KMS-11 (cell line): ENCODE data around the gene LDB2.

Source experiments
- H2AFZ ChIP-seq: fragments of 200-600 bp; sonication (generic); 2 replicates; pipeline ENCODE4 v1.6.1; 2016; ENCODE audit warnings: antibody characterized with exemption, mixed run types, low read depth
- H3K27ac ChIP-seq: fragments of 200-600 bp; sonication (generic); 2 replicates; pipeline ENCODE4 v1.6.1; 2016; ENCODE audit warnings: mild to moderate bottlenecking, mixed run types
- H3K27me3 ChIP-seq: fragments of 200-600 bp; sonication (generic); 2 replicates; pipeline ENCODE4 v1.6.1; 2017; ENCODE audit warnings: mild to moderate bottlenecking, low read depth, mixed run types, moderate library complexity; ENCODE audit not compliant: insufficient read depth
- H3K36me3 ChIP-seq: fragments of 200-600 bp; sonication (generic); 2 replicates; pipeline ENCODE4 v1.6.1; 2017; ENCODE audit warnings: mild to moderate bottlenecking, mixed run types; ENCODE audit not compliant: insufficient read depth
- H3K4me1 ChIP-seq: fragments of 200-600 bp; sonication (generic); 2 replicates; pipeline ENCODE4 v1.6.1; 2016; ENCODE audit warnings: mild to moderate bottlenecking, low read depth, mixed run types; ENCODE audit not compliant: poor library complexity, severe bottlenecking
- H3K4me2 ChIP-seq: fragments of 200-600 bp; sonication (generic); 2 replicates; pipeline ENCODE4 v1.7.0; 2016; ENCODE audit warnings: mild to moderate bottlenecking, mixed run types
- H3K4me3 ChIP-seq: fragments of 200-600 bp; sonication (generic); IDR thresholded peaks from 2 replicates; pipeline ENCODE4 v1.6.1; 2017; ENCODE audit warnings: low read depth, low read length, mixed read lengths; ENCODE audit not compliant: insufficient read depth
- H3K79me2 ChIP-seq: fragments of 200-600 bp; sonication (generic); 2 replicates; pipeline ENCODE4 v1.6.1; 2016; ENCODE audit warnings: low read depth, mixed run types; ENCODE audit not compliant: insufficient read depth
- H3K9ac ChIP-seq: fragments of 200-600 bp; sonication (generic); 2 replicates; pipeline ENCODE4 v1.6.1; 2016; ENCODE audit warnings: mild to moderate bottlenecking, mixed run types
- H4K20me1 ChIP-seq: fragments of 200-600 bp; sonication (generic); 2 replicates; pipeline ENCODE4 v1.6.1; 2016; ENCODE audit warnings: mild to moderate bottlenecking, mixed run types; ENCODE audit not compliant: insufficient read depth
- TF ChIP-seq, protein P1 (sequence below): fragments of 200-600 bp; sonication (generic); conservative IDR thresholded peaks from 2 replicates; pipeline ENCODE4 v1.6.1; 2017; ENCODE audit warnings: low read depth, mild to moderate bottlenecking, antibody characterized with exemption, low read length, moderate library complexity, mixed read lengths

LDB2 gene

GRCh38 chr4:16626945-16627344, 271.5 kb downstream of the LDB2 start:
- no peak overlapping the region for H3K27ac ChIP-seq
- H3K4me2 ChIP-seq = no peak overlapping the region

GRCh38 chr4:16622826-16623225, 275.6 kb downstream of the LDB2 start:
- TF ChIP-seq, protein P1, sequence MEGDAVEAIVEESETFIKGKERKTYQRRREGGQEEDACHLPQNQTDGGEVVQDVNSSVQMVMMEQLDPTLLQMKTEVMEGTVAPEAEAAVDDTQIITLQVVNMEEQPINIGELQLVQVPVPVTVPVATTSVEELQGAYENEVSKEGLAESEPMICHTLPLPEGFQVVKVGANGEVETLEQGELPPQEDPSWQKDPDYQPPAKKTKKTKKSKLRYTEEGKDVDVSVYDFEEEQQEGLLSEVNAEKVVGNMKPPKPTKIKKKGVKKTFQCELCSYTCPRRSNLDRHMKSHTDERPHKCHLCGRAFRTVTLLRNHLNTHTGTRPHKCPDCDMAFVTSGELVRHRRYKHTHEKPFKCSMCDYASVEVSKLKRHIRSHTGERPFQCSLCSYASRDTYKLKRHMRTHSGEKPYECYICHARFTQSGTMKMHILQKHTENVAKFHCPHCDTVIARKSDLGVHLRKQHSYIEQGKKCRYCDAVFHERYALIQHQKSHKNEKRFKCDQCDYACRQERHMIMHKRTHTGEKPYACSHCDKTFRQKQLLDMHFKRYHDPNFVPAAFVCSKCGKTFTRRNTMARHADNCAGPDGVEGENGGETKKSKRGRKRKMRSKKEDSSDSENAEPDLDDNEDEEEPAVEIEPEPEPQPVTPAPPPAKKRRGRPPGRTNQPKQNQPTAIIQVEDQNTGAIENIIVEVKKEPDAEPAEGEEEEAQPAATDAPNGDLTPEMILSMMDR = no peak
- H3K79me2 ChIP-seq = no peaks in the 10 kb centered on the region

More at GRCh38 chr4:16626945-16627344, 271.5 kb downstream of the LDB2 start:
- Histone ChIP-seq H3K27me3 (no peaks in the 10 kb centered on the region), H3K79me2 (no peaks in the 10 kb centered on the region), H4K20me1 (no peaks in the 10 kb centered on the region), H2AFZ (no peak overlapping the region), H3K9ac (no peak overlapping the region), H3K4me3 (no peak overlapping the region), H3K36me3 (no peaks in the 10 kb centered on the region), H3K4me1 (no peaks in the 10 kb centered on the region)
- TF ChIP-seq, protein P1 = no peak

GRCh38 chr4:16617435-16617834, 281.0 kb downstream of the LDB2 start:
- no peaks in the 10 kb centered on the region for H3K27me3 ChIP-seq
- no peaks in the 10 kb centered on the region for H3K36me3 ChIP-seq
- H3K79me2 ChIP-seq = no peaks in the 10 kb centered on the region
- no peaks in the 10 kb centered on the region for H4K20me1 ChIP-seq
- no peak overlapping the region for H3K4me2 ChIP-seq
- no peak overlapping the region for H3K27ac ChIP-seq
- H3K4me3 ChIP-seq = no peak overlapping the region
- H3K9ac ChIP-seq = no peak overlapping the region
- TF ChIP-seq, protein P1 = no peak
- no peaks in the 10 kb centered on the region for H3K4me1 ChIP-seq
- H2AFZ ChIP-seq = no peak overlapping the region

More at GRCh38 chr4:16622826-16623225, 275.6 kb downstream of the LDB2 start:
- Histone ChIP-seq H3K27ac (no peak overlapping the region), H3K9ac (no peak overlapping the region), H3K4me1 (no peaks in the 10 kb centered on the region), H4K20me1 (no peaks in the 10 kb centered on the region), H3K36me3 (no peaks in the 10 kb centered on the region), H3K4me3 (no peak overlapping the region), H2AFZ (no peak overlapping the region), H3K27me3 (no peaks in the 10 kb centered on the region), H3K4me2 (no peak overlapping the region)

DNA sequence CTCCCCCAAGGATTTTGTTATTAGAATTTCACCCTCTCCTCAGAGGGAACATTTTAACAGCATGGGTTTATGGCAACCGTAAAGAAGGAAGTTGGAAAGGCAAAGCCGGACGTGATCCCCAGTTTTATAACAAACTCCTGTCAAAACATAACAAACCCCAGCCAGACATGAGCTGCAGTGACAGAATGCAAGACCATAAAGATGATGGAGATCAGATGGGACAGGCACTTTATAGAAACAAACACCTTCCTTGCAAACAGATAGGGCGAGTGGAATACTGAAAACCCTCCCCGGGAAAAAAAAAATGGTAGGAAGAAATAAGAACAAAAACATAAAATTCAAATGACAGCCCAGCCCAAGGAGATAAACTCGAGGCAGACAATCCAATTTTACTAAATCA, 281.4 kb downstream of the LDB2 start:
- H3K4me1 ChIP-seq = no peaks in the 10 kb centered on the region
- no peaks in the 10 kb centered on the region for H4K20me1 ChIP-seq
- no peak overlapping the region for H3K4me3 ChIP-seq
- no peaks in the 10 kb centered on the region for H3K27me3 ChIP-seq
- no peak overlapping the region for H3K27ac ChIP-seq
- H3K4me2 ChIP-seq = no peak overlapping the region
- no peak overlapping the region for H3K9ac ChIP-seq
- H3K79me2 ChIP-seq = no peaks in the 10 kb centered on the region
- TF ChIP-seq, protein P1 = no peak
- H2AFZ ChIP-seq = no peak overlapping the region
- H3K36me3 ChIP-seq = no peaks in the 10 kb centered on the region
